Activated gamma-delta T cell treated with Interleukin-2 at 50 U/mL for 16 hours (primary cell): ENCODE data around the gene SNTG2.
"Not testable (repeated sequence)": the region's sequence is repeated elsewhere in the genome, so short reads cannot be mapped to it uniquely, and the experiment has no call there.

Experiments
- DNase-seq: peaks from one replicate; pipeline ENCODE4 v3.0.0-alpha.2; 2020

The SNTG2 gene

GRCh38 chr2:1060372-1060771 is 109.7 kb downstream of the SNTG2 start:
- DNase-seq, result no peak

GRCh38 chr2:1060987-1061386 is 110.3 kb downstream of the SNTG2 start:
- no peak for DNase-seq

- DNase-seq, result no peak
These were observed 117.6 kb downstream of the SNTG2 start for GRCh38 chr2:1068241-1068640.

GRCh38 chr2:1068822-1069221 is 118.2 kb downstream of the SNTG2 start:
- no peak for DNase-seq

GRCh38 chr2:1069847-1070246 is 119.2 kb downstream of the SNTG2 start:
- DNase-seq, result no peak

GRCh38 chr2:1070601-1071000 is 120.0 kb downstream of the SNTG2 start:
- DNase-seq, result no peak

- no peak for DNase-seq
These were observed 121.0 kb downstream of the SNTG2 start for GRCh38 chr2:1071650-1072049.

GRCh38 chr2:1072250-1072649 is 121.6 kb downstream of the SNTG2 start:
- DNase-seq, result no peak

- no peak for DNase-seq
These were observed 127.3 kb downstream of the SNTG2 start for GRCh38 chr2:1077911-1078310.

- DNase-seq, result no peak
These were observed 127.7 kb downstream of the SNTG2 start for GRCh38 chr2:1078326-1078725.

- no peak for DNase-seq
These were observed 129.5 kb downstream of the SNTG2 start for GRCh38 chr2:1079873-1080799.

- DNase-seq, result no peak
These were observed 131.0 kb downstream of the SNTG2 start for GRCh38 chr2:1081451-1082225.

- no peak for DNase-seq
These were observed 132.0 kb downstream of the SNTG2 start for GRCh38 chr2:1082456-1083205.

GRCh38 chr2:1088192-1088860 is 137.7 kb downstream of the SNTG2 start:
- DNase-seq, result no peak

GRCh38 chr2:1088940-1089339 is 138.3 kb downstream of the SNTG2 start:
- no peak for DNase-seq

- DNase-seq, result no peak
These were observed 141.4 kb downstream of the SNTG2 start for GRCh38 chr2:1091895-1092585.

- not testable (repeated sequence) for DNase-seq
These were observed 143.0 kb downstream of the SNTG2 start for GRCh38 chr2:1093668-1094067.

- DNase-seq, result no peak
These were observed 146.5 kb downstream of the SNTG2 start for GRCh38 chr2:1097101-1097500.

- no peak for DNase-seq
These were observed 148.8 kb downstream of the SNTG2 start for GRCh38 chr2:1099418-1099817.

GRCh38 chr2:1101011-1101782 is 150.5 kb downstream of the SNTG2 start:
- no peak for DNase-seq

- no peak for DNase-seq
These were observed 151.4 kb downstream of the SNTG2 start for GRCh38 chr2:1101982-1102590.
